ENCODE results near the gene PCF11.
"Not testable (repeated sequence)": the region's sequence is repeated elsewhere in the genome, so short reads cannot be mapped to it uniquely, and the experiment has no call there.

Gene PCF11

DNA sequence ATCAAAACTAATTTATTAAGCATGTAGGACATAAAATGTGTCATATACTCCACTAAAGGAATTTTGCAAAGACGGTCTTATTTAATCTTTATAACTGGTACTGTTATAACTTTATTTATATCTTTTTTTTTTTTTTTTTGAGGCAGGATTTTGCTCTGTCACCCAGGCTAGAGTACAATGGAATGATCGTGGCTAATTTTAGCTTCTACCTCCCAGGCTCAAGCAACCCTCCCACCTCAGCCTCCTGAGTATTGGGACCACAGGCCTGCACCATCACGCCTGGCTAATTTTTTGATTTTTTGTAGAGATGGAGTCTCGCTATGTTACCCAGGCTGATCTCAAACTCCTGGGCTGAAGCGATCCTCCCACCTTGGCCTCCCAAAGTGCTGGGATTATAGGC is 31.4 kb upstream of the PCF11 start:
- H3K4me1 ChIP-seq (ENCODE audit: control insufficient read depth, insufficient read depth, low read depth, low read length): no peaks in the 10 kb centered on the region
- H2AK5ac ChIP-seq (ENCODE audit: low read length, severe bottlenecking): no peak overlapping the region
- H2BK15ac ChIP-seq (ENCODE audit: low read depth, poor library complexity, severe bottlenecking): no peak overlapping the region
- H3K79me1 ChIP-seq (replicated peaks; ENCODE audit: low read length, poor library complexity, severe bottlenecking): no peaks in the 10 kb centered on the region
- H3K23ac ChIP-seq (ENCODE audit: low read length in 2 of 2): no peak overlapping the region
- H3K4me2 ChIP-seq (ENCODE audit: low read length, poor library complexity, severe bottlenecking): no peak overlapping the region
- no peak overlapping the region for H2AFZ ChIP-seq (ENCODE audit: low read depth, low read length)
- no peaks in the 10 kb centered on the region for H3K27me3 ChIP-seq (ENCODE audit: control insufficient read depth in 1 of 2, insufficient read depth in 1 of 2, low read length in 2 of 2)
- WGBS: 97% methylated on average over 3 of the region's 5 CpGs
- H3K4me3 ChIP-seq (ENCODE audit: insufficient read depth in 1 of 2, low read depth in 1 of 2, low read length in 2 of 2): no peak overlapping the region
- no peak overlapping the region for H3K14ac ChIP-seq (ENCODE audit: low read length in 2 of 2)
- no peak overlapping the region for H2BK12ac ChIP-seq (ENCODE audit: low read length in 2 of 2)
- no peak overlapping the region for H4K91ac ChIP-seq (ENCODE audit: low read length)
- H3K9me3 ChIP-seq (ENCODE audit: control insufficient read depth, low read length): no peaks in the 10 kb centered on the region
- no peak overlapping the region for H2BK120ac ChIP-seq (ENCODE audit: low read depth, low read length)
- H3K27ac ChIP-seq (ENCODE audit: low read length, poor library complexity, severe bottlenecking): no peak overlapping the region
- DNase-seq: no peak
- H3K36me3 ChIP-seq (ENCODE audit: control insufficient read depth in 1 of 2, insufficient read depth in 2 of 2, low read depth in 1 of 2, low read length in 2 of 2): peaks cover 0 to 3% of the 10 kb centered on the region in 2 experiments
- no peak overlapping the region for H3K18ac ChIP-seq (ENCODE audit: low read depth in 1 of 2, low read length in 2 of 2)
- H3K9ac ChIP-seq (ENCODE audit: low read length): no peak overlapping the region
- no peak overlapping the region for H2BK5ac ChIP-seq (ENCODE audit: low read depth, low read length, poor library complexity, severe bottlenecking)
- no peak overlapping the region for H3K4ac ChIP-seq (ENCODE audit: low read depth in 1 of 2, low read length in 2 of 2)
- H4K8ac ChIP-seq (ENCODE audit: low read length): no peak overlapping the region

- Histone ChIP-seq H2BK5ac (ENCODE audit: low read depth, low read length, poor library complexity, severe bottlenecking) (no peak overlapping the region), H2BK120ac (ENCODE audit: low read depth, low read length) (no peak overlapping the region), H3K9me3 (ENCODE audit: control insufficient read depth, low read length) (no peaks in the 10 kb centered on the region), H2AK5ac (ENCODE audit: low read length, severe bottlenecking) (no peak overlapping the region), H3K23ac (ENCODE audit: low read length in 2 of 2) (no peak overlapping the region), H3K36me3 (ENCODE audit: control insufficient read depth in 1 of 2, insufficient read depth in 2 of 2, low read depth in 1 of 2, low read length in 2 of 2) (peaks cover 0 to 3% of the 10 kb centered on the region in 2 experiments), H3K18ac (ENCODE audit: low read depth in 1 of 2, low read length in 2 of 2) (no peak overlapping the region), H3K4me1 (ENCODE audit: control insufficient read depth, insufficient read depth, low read depth, low read length) (no peaks in the 10 kb centered on the region), H3K27me3 (ENCODE audit: control insufficient read depth in 1 of 2, insufficient read depth in 1 of 2, low read length in 2 of 2) (no peaks in the 10 kb centered on the region), H2BK15ac (ENCODE audit: low read depth, poor library complexity, severe bottlenecking) (no peak overlapping the region), H4K91ac (ENCODE audit: low read length) (no peak overlapping the region), H3K4me2 (ENCODE audit: low read length, poor library complexity, severe bottlenecking) (no peak overlapping the region), H3K4me3 (ENCODE audit: insufficient read depth in 1 of 2, low read depth in 1 of 2, low read length in 2 of 2) (no peak overlapping the region), H2AFZ (ENCODE audit: low read depth, low read length) (no peak overlapping the region), H2BK12ac (ENCODE audit: low read length in 2 of 2) (no peak overlapping the region), H4K8ac (ENCODE audit: low read length) (no peak overlapping the region), H3K79me1 (replicated peaks; ENCODE audit: low read length, poor library complexity, severe bottlenecking) (no peaks in the 10 kb centered on the region), H3K27ac (ENCODE audit: low read length, poor library complexity, severe bottlenecking) (no peak overlapping the region), H3K4ac (ENCODE audit: low read depth in 1 of 2, low read length in 2 of 2) (no peak overlapping the region), H3K14ac (ENCODE audit: low read length in 2 of 2) (no peak overlapping the region), H3K9ac (ENCODE audit: low read length) (no peak overlapping the region)
- WGBS: 98% methylated on average over 4 of the region's 5 CpGs
- no peak for DNase-seq
These were observed 29.7 kb upstream of the PCF11 start for GRCh38 chr11:83127310-83127637.

GRCh38 chr11:83132191-83132590 is 24.7 kb upstream of the PCF11 start:
- no peak overlapping the region for H4K8ac ChIP-seq (ENCODE audit: low read length)
- no peak overlapping the region for H2AFZ ChIP-seq (ENCODE audit: low read depth, low read length)
- no peaks in the 10 kb centered on the region for H3K9me3 ChIP-seq (ENCODE audit: control insufficient read depth, low read length)
- no peak overlapping the region for H2AK5ac ChIP-seq (ENCODE audit: low read length, severe bottlenecking)
- H3K23ac ChIP-seq (ENCODE audit: low read length in 2 of 2): no peak overlapping the region
- H4K91ac ChIP-seq (ENCODE audit: low read length): no peak overlapping the region
- no peak overlapping the region for H2BK12ac ChIP-seq (ENCODE audit: low read length in 2 of 2)
- no peak overlapping the region for H3K4ac ChIP-seq (ENCODE audit: low read depth in 1 of 2, low read length in 2 of 2)
- no peak overlapping the region for H2BK15ac ChIP-seq (ENCODE audit: low read depth, poor library complexity, severe bottlenecking)
- no peak overlapping the region for H2BK5ac ChIP-seq (ENCODE audit: low read depth, low read length, poor library complexity, severe bottlenecking)
- no peak overlapping the region for H2BK120ac ChIP-seq (ENCODE audit: low read depth, low read length)
- no peak overlapping the region for H3K27ac ChIP-seq (ENCODE audit: low read length, poor library complexity, severe bottlenecking)
- H3K4me2 ChIP-seq (ENCODE audit: low read length, poor library complexity, severe bottlenecking): no peak overlapping the region
- no peak overlapping the region for H3K14ac ChIP-seq (ENCODE audit: low read length in 2 of 2)
- no peaks in the 10 kb centered on the region for H3K27me3 ChIP-seq (ENCODE audit: control insufficient read depth in 1 of 2, insufficient read depth in 1 of 2, low read length in 2 of 2)
- H3K4me3 ChIP-seq (ENCODE audit: insufficient read depth in 1 of 2, low read depth in 1 of 2, low read length in 2 of 2): no peak overlapping the region
- 85% methylated on average over 3 of the region's 4 CpGs for WGBS
- DNase-seq: no peak
- H3K4me1 ChIP-seq (ENCODE audit: control insufficient read depth, insufficient read depth, low read depth, low read length): no peaks in the 10 kb centered on the region
- no peak overlapping the region for H3K9ac ChIP-seq (ENCODE audit: low read length)
- no peak overlapping the region for H3K18ac ChIP-seq (ENCODE audit: low read depth in 1 of 2, low read length in 2 of 2)
- peaks cover 0 to 3% of the 10 kb centered on the region in 2 experiments for H3K36me3 ChIP-seq (ENCODE audit: control insufficient read depth in 1 of 2, insufficient read depth in 2 of 2, low read depth in 1 of 2, low read length in 2 of 2)
- no peaks in the 10 kb centered on the region for H3K79me1 ChIP-seq (replicated peaks; ENCODE audit: low read length, poor library complexity, severe bottlenecking)

DNA sequence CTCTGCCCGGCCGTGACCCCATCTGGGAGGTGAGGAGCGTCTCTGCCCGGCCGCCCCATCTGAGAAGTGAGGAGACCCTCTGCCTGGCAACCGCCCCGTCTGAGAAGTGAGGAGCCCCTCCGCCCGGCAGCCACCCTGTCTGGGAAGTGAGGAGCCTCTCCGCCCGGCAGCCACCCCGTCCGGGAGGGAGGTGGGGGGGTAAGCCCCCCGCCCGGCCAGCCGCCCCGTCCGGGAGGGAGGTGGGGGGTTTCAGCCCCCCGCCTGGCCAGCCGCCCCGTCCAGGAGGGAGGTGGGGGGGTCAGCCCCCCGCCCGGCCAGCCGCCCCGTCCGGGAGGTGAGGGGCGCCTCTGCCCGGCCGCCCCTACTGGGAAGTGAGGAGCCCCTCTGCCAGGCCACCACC is 23.7 kb upstream of the PCF11 start:
- H3K27ac ChIP-seq (ENCODE audit: low read length, poor library complexity, severe bottlenecking); H3K4ac ChIP-seq (ENCODE audit: low read depth in 1 of 2, low read length in 2 of 2); H2BK5ac ChIP-seq (ENCODE audit: low read depth, low read length, poor library complexity, severe bottlenecking); H2BK12ac ChIP-seq (ENCODE audit: low read length in 2 of 2); H2AFZ ChIP-seq (ENCODE audit: low read depth, low read length); H3K4me1 ChIP-seq (ENCODE audit: control insufficient read depth, insufficient read depth, low read depth, low read length); H3K4me3 ChIP-seq (ENCODE audit: insufficient read depth in 1 of 2, low read depth in 1 of 2, low read length in 2 of 2); H3K9ac ChIP-seq (ENCODE audit: low read length); H4K91ac ChIP-seq (ENCODE audit: low read length); DNase-seq; H3K79me1 ChIP-seq (replicated peaks; ENCODE audit: low read length, poor library complexity, severe bottlenecking); H3K27me3 ChIP-seq (ENCODE audit: control insufficient read depth in 1 of 2, insufficient read depth in 1 of 2, low read length in 2 of 2); H3K18ac ChIP-seq (ENCODE audit: low read depth in 1 of 2, low read length in 2 of 2); H3K23ac ChIP-seq (ENCODE audit: low read length in 2 of 2); H2BK15ac ChIP-seq (ENCODE audit: low read depth, poor library complexity, severe bottlenecking); H3K4me2 ChIP-seq (ENCODE audit: low read length, poor library complexity, severe bottlenecking); H2AK5ac ChIP-seq (ENCODE audit: low read length, severe bottlenecking); H3K14ac ChIP-seq (ENCODE audit: low read length in 2 of 2); H3K36me3 ChIP-seq (ENCODE audit: control insufficient read depth in 1 of 2, insufficient read depth in 2 of 2, low read depth in 1 of 2, low read length in 2 of 2); H4K8ac ChIP-seq (ENCODE audit: low read length); H3K9me3 ChIP-seq (ENCODE audit: control insufficient read depth, low read length); H2BK120ac ChIP-seq (ENCODE audit: low read depth, low read length): not testable (repeated sequence)
- WGBS: 100% methylated on average over 2 of the region's 29 CpGs

Measured in mesenchymal stem cell (in vitro differentiated cells and primary cell).